ENCODE results near the gene MVK.

MVK gene

DNA sequence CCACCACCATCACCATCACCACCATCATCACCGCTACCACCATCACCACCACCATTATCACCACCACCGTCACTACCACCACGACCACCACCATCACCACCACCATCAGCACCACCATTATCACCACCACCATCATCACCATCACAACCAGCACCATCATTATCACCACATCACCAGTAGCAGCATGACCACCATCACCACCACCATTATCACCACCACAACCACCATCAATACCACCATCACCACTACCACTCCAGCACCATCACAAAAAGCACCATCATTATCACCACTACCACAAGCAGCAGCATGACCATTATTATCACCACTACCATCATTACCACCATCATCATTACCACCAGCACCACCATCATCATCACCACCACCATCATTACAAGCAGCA, 62.1 kb downstream of the MVK start:
- DNase-seq (ENCODE audit: low read depth) = no peak

DNA sequence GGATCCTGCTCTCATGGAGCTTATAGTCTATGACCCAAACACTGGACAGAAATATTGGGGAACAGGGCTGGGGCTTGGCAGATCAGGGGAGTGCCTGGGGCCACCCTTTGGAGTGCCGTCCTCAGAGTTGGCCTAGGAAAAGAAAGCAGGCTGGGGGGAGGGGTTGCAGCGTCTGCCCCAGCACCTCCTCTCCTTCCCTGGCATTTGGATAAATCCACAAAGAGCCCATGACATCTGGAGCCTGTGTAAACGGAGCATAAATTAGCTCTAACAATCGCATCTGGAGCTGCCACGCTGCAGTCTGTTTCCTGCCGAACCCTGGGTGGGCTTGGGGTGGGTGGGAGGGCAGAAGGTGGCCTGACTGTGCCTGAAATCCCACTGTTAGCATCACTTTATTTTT, 63.8 kb downstream of the MVK start:
- DNase-seq (ENCODE audit: low read depth) = no peak

DNA sequence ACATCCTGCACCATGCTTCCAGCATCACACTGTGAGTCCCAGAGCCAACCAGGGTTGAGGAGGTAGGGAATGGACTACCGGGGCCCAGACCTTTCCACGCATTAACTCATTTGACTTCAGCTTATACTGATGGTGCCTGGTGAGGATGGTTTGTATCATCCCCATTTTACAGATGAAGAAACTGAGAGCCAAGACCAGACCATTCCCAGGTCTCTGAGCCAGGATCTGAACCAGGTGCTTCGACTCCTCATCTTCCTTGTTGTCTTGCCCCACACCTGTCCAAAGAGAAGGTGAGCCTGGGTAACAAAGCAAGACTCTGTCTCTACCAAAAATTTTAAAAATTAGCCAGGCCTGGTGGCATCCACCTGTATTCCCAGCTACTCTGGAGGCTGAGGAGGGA, 64.4 kb downstream of the MVK start:
- DNase-seq (ENCODE audit: low read depth) = no peak

DNA sequence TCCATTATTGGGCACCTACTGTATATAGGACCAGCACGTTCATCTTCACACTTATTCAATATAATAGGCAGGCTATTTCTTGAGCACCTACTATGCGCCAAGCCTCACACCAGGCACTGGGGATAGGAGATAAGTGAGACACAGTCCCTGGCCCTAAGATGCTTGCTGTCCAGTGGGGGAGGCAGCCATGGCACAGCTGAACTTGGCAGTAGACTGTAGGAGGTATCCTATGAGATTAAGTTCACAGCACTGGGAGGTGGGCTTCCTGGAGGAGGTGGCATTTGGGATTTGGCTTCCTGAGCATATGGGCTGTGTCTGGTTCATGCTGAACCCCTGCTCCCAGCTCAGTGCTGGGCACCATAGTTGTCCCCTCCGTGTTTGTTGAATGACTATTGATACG, 65.1 kb downstream of the MVK start:
- DNase-seq (ENCODE audit: low read depth) = no peak

DNA sequence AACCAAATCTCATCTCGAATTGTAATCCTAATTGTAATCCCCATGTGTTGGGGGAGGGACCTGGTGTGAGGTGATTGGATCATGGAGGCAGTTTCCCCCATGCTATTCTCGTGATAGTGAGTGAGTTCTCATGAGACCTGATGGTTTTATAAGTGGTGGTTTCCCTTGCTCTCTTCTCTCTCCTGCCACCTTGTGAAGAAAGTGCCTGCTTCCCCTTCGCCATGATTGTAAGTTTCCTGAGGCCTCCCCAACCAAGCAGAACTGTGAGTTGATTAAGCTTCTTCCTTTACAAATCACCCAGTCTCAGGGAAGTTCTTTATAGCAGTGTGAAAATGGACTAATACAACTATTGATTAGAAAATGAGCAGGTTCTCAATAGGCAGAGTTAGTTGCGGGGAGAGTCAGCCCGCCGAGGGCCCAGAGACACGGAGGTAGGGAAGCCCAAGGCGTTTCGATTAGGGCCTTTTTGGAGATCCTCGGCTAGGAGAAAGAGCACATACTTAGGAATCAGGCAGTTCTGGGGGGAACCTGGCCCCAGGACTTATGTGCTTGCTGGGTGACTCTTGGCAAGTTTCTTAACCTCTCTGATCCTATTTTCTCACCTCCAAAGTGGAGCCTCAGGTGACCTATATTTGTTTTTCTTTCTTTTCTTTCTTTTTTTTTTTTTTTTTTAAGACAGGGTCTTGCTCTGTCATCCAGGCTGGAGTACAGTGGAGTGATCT, 65.7 kb downstream of the MVK start:
- no peak for DNase-seq (ENCODE audit: low read depth)

DNA sequence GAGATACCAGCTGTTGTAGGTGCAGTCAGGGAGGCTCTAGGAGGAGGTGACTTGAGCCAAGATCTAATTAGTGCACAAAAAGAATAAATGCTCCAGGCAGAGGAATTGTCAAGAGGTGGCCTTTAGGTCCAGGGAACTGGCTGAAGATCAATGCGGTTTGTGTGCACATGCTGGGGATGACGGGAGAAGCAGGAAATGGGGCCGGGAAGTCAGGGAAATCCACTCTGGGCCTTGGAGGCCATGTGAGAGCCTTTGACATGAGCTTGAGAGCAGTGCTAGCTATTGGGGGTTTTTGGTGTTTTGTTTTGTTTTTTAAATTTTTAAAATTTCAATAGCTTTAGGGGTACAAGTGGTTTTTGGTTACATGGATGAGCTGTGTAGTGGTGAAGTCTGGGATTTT, 67.4 kb downstream of the MVK start:
- DNase-seq (ENCODE audit: low read depth) = no peak

DNA sequence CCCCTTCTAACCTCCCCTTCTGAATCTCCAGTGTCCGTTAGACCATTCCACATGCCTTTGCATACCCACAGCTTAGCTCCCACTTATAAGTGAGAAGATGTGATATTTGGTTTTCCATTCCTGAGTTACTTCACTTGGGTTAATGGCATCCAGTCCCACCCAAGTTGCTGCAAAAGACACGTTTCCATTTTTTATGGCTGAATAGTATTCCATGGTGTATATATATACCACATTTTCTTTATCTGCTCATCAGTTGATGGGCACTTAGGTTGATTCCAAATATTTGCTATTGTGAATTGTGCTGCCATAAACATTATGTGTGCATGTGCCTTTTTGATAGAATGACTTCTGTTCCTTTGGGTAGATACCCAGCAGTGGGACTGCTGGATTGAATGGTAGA, 67.8 kb downstream of the MVK start:
- no peak for DNase-seq (ENCODE audit: low read depth)

DNA sequence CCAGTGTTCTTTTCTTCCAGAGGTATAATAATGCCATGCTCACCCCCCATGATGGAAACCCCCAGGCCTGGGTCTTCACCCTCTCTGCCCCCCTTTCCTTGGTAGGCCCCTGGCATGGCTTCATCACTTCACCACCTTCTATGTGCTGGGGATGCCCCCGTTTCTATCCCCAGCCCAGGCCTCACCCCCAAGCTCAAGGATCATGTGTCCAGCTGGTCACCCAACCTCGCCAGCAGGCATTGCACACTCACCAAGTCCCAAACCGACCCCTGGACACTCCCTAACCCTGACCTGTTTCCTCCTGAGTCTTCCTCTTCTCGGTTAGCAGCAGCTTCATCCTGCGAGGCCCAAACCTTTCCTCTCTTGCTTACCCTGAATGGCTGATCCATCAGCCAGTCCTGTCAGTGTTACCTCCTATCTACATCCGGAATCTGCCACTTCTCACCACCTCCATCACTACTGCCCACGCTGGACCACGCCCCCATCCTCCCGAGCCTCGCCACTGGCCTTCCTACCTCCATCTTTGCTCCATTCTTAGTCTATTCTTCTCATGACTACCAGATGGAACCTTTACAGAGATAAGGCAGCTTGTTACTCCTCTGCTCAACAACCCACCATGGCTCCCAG, 69.0 kb downstream of the MVK start:
- no peak for DNase-seq (ENCODE audit: low read depth)

DNA sequence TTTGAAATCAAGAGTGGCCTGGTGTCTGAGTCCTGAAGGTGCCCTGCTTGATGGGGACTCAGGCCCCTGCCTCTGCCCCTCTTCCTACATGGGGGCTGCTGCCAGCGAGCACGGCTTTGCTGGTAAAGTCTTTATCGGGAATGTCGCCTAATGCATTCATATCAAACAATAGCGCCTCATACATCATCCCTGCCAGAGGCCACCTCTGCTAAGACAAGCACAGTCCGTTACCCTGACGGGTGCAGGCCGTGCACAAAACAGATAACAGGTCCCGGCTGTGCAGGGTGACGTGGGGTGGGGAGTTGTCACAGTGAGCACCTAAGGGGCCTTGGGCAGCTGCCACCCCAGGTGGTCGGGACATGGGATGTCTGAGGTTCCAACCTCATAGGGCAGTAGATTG, 71.6 kb downstream of the MVK start:
- no peak for DNase-seq (ENCODE audit: low read depth)

DNA sequence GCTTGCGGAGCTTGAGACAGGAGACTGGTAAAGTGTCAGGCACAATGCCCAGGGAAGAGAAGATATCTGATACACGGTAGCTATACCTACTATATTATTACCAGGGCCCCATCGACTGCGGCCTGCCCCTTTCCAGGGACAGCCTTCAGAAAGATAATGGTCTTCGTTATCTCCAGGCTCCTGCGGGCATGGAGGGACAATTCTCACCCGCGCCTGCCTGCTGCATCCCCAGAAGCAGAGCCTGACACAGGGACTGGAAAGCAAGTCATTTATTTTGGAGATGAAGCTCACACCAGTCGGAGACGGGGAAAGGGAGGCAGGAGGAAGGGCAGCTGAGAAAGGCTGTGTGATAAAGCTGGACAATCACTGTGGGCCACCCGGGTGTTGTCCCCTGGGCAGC, 72.1 kb downstream of the MVK start:
- DNase-seq (ENCODE audit: low read depth) = no peak
